Measurements from ENCODE around the gene PRMT2. TPM values are rescaled to one million over a fixed set of nuclear protein-coding genes. Genes with fewer than 3 reads are reported as not detected.
A peak's percentile ranks its signal among the peaks of the same experiment; 100 is the strongest.

PRMT2 gene
- total RNA-seq, 2 donors from 2014 or later = 63.2 to 77.3 TPM

GRCh38 chr21:46636550-46637285, 1.2 kb downstream of the PRMT2 start:
- ATAC-seq (no peak), DNase-seq (no peak)
- intact Hi-C loops (cut with DNase I, micrococcal nuclease) = no loop called here

- ATAC-seq (no peak), DNase-seq (no peak)
- intact Hi-C loops (cut with DNase I, micrococcal nuclease) = no loop called here
Observed at GRCh38 chr21:46637952-46638746, 2.7 kb downstream of the PRMT2 start.

- DNase-seq = no peak
- no peak for ATAC-seq
- intact Hi-C loops (cut with DNase I, micrococcal nuclease) = no loop called here
Observed at GRCh38 chr21:46639489-46640386, 4.3 kb downstream of the PRMT2 start.

DNA sequence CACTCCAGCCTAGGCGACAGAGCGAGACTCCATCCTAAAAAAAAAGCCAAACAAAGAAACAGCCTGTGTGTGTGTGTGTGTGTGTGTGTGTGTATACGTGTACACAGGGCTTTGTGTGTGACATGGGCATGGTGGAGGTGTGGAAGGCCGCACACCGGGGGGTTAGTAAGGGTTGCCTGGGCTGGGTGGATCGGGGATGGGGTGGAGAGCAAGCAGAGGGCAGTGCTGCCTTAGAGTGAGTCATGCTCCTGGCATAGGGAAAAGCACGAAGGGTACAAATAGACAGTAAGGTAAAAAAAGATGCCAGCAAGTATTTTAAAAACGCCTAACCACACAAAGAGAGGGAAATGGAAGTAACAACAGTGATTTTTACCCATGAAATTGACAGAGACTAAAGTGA, 6.2 kb downstream of the PRMT2 start:
- no peak for ATAC-seq
- no peak for DNase-seq
- intact Hi-C loops (cut with DNase I, micrococcal nuclease) = no loop called here

DNA sequence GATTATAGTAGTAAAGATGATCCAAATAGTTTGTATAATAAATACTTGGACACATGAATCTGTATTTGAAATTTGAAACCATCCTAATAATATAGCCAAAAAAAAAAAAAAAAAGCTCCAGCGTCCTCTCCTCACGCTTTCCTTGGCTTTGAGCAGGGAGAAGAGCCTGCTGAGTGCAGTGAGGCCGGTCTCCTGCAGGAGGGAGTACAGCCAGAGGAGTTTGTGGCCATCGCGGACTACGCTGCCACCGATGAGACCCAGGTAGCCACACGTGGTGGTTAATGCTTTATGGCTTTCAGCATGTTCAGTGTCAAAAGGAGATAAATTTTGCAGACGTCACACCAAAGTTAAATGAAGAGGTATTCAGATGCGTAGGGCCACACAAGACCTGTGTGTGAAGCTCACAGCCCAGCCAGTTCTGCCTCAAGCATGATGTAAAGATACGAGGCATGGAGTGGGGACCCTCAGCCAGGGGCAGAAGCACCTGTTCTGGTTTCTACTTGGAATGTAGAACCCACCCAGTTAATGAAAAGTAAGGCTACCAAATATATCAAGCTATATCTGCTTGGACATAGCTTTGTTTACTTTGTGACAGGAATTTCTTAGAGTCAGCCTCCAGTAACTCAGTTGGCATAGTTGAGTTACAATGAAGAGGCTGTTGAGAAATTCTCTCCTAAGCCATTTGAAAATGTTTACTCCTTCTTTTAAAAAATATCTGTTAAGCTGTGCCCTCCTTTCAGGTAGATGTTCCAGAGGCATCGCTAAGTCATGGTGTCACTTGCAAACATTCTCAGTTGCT, 8.1 kb downstream of the PRMT2 start:
- DNase-seq = no peak
- ATAC-seq = no peak
- intact Hi-C loops (cut with DNase I, micrococcal nuclease) = no loop called here

DNA sequence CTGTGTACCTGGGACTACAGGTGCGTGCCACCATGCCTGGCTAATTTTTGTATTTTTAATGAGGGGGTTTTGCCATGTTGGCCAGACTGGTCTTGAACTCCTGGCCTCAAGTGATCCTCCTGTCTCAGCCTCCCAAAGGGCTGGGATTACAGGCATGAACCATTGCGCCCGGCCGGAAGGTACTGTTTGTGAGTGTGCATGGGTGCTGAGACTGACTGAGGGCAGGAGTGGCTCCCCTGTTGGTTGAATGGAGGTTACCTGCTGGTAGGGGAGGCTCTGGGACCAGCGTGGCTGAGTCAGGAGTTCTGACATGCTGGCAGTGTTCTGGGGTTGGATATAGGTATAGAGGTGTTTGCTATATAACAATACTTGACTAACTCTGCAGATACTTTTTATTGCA, 10.4 kb downstream of the PRMT2 start:
- ATAC-seq (no peak), DNase-seq (no peak)
- intact Hi-C loops (cut with DNase I, micrococcal nuclease) = no loop called here

GRCh38 chr21:46646541-46647154, 11.2 kb downstream of the PRMT2 start:
- DNase-seq = no peak
- intact Hi-C loops (cut with DNase I, micrococcal nuclease) = no loop called here
- ATAC-seq = no peak

DNA sequence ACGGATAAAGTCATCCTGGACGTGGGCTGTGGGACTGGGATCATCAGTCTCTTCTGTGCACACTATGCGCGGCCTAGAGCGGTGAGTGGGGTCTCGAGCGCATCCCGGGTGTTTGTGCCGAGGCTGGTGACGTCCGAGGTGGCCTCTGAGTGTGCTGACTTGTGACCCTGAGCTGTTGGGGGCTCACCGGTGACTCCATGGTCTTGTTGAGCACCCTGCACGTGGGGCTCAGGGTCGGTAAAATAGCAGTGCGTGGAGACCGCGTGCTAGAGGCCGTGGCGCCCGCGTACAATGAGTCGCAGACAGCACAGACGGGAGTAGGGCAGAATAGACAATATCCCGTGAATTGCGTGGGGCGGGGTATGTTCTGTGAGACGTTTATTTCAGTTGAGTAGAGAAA, 13.1 kb downstream of the PRMT2 start:
- DNase-seq = no peak
- ATAC-seq = no peak
- intact Hi-C loops (cut with DNase I, micrococcal nuclease) = no loop called here

- DNase-seq = no peak
- intact Hi-C loops (cut with DNase I, micrococcal nuclease) = no loop called here
- no peak for ATAC-seq
Observed at GRCh38 chr21:46649356-46649755, 13.9 kb downstream of the PRMT2 start.

DNA sequence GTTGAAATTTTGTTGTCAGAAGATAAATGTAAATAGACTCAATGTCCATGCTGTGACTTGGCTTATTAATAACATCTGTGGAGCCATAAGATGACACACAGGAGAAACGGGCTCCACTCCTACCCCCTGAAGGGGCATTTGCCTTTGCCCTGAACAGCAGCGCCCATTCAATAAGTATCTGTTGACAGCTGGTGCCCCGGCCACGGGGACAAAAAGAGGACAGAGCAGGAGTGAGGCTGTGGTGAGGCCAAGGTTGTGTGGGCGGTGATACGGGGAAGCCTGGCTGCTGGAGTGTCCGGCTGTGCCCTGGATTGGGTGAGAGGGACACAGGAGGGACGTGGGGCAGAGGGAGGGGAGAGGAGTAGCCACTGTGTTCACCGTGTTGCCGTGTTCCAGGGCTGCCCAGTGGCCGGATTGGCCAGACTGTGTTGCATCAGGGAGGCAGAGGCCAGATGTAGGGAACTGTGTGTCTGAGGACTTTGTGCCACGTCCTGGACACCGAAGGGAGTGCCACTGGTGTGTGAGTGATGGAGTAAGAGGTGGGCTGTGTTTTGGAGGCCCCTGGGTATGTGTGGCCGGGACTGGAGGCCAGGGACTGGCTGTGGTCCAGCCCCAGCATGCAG, 15.1 kb downstream of the PRMT2 start:
- no peak for ATAC-seq

GRCh38 chr21:46651121-46651520, 15.6 kb downstream of the PRMT2 start:
- ATAC-seq = no peak
- no peak for DNase-seq

More for the DNA sequence above, 15.1 kb downstream of the PRMT2 start:
- DNase-seq = no peak
- intact Hi-C loops (cut with DNase I, micrococcal nuclease) = no loop called here

GRCh38 chr21:46655230-46655629, 19.8 kb downstream of the PRMT2 start:
- DNase-seq (no peak), ATAC-seq (no peak)
- intact Hi-C loops (cut with DNase I, micrococcal nuclease) = no loop called here

More at GRCh38 chr21:46651121-46651520, 15.6 kb downstream of the PRMT2 start:
- intact Hi-C loops (cut with DNase I, micrococcal nuclease) = no loop called here

DNA sequence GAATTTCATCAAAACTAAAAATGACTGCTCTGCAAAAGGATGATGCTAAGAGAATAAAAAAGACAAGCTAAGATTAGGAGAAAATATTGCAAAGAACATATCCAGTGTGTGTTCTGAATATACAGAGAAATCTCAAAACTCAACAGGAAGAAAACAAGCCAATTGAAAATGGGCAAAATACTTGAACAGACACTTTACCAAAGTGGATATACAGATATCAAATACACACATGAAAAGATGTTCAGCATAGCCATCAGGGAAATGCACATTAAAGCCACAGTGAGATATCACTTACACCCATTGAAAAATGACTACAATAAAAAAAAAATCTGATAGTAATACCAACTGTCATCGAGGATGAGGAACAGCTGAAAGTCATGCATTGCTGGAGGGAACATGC, 21.3 kb downstream of the PRMT2 start:
- DNase-seq (no peak), ATAC-seq (no peak)
- intact Hi-C loops (cut with DNase I, micrococcal nuclease) = no loop called here

DNA sequence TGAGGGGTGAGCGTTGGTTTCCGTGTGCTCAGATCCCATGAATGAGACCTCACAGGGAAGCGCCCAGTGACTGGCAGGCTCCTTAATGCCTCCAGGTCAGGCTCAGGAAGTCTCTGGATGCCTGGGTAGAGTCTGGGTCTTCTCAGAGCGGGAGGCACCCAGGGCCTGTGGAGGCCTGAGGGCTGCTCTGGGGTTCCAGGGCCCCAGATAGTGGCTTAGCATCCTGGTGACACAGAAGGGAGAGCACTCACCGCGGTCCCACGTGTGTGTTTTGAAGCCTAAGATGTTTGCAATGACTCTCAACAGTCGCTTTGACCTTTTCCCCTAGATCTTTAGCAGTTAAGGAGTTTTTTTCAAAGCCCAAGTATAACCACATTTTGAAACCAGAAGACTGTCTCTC, 25.0 kb downstream of the PRMT2 start:
- no peak for ATAC-seq
- DNase-seq = no peak
- intact Hi-C loops (cut with DNase I, micrococcal nuclease) = no loop called here

GRCh38 chr21:46661211-46661625, 25.7 kb downstream of the PRMT2 start:
- DNase-seq (peak in 1 of 2 donors; percentile 53), ATAC-seq (peak; percentile 63)
- intact Hi-C loops (cut with DNase I, micrococcal nuclease) = no loop called here

GRCh38 chr21:46661642-46662366, 26.3 kb downstream of the PRMT2 start:
- DNase-seq (peak in 1 of 2 donors; percentile 12), ATAC-seq (peak; percentile 13)
- intact Hi-C loops (cut with DNase I, micrococcal nuclease) = no loop called here

DNA sequence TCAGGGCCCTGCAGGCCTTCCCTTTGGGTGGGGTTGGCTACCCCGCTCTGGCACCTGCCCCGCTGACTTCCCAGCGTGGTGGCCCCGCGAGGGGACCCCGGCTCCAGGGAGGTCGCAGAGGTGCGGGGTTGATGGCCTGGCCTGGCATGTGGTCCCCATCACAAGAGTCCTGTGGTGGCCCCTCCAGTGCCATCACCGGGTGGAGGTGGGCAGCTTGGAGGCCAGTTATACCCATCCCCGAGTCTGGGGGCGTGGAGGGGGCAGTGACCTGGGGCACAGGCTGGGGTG, 26.8 kb downstream of the PRMT2 start:
- no peak for ATAC-seq
- no peak for DNase-seq
- intact Hi-C loops (cut with DNase I, micrococcal nuclease) = no loop called here

All from left colon (tissue), 2 donors.